CD4-positive, alpha-beta T cell treated with Interleukin-21 for 1 hour (primary cell): ENCODE results near the gene CNTNAP1.
A peak's percentile ranks its signal among the peaks of the same experiment; 100 is the strongest.

Experiments
- DNase-seq: peaks from one replicate; pipeline ENCODE4 v3.0.0-alpha.2; 2020

The CNTNAP1 gene

DNA sequence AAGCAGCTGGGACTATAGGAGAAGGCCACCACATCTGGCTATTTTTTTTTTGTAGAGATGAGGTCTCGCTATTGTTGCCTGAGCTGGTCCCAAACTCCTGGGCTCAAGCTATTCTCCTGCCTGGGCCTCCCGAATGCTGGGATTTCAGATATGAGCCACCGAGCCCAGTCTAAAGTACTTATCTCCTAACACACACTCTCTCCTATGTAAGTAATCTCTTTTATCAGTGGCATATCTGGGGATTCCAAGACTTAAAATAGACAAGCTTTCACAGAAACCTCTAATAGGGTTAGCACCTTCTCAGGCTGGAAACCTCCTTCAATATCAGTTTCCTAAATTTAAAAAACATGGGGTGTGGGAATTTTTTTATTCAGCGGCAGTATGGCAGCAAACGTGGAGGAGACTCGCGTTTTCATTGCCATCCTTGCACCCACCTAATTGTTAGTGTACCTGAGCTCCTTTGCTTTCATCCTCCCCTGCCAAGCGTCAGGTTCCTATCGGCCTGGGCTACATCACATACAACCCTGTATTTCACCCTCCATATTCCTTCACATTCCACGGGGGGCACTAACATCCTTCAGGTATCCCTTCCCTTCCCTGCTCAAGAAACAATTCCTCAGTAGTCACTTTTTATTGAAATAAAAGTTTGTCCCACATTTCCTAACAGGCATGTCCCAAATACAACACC lies 61.4 kb downstream of the CNTNAP1 start:
- DNase-seq = no peak

DNA sequence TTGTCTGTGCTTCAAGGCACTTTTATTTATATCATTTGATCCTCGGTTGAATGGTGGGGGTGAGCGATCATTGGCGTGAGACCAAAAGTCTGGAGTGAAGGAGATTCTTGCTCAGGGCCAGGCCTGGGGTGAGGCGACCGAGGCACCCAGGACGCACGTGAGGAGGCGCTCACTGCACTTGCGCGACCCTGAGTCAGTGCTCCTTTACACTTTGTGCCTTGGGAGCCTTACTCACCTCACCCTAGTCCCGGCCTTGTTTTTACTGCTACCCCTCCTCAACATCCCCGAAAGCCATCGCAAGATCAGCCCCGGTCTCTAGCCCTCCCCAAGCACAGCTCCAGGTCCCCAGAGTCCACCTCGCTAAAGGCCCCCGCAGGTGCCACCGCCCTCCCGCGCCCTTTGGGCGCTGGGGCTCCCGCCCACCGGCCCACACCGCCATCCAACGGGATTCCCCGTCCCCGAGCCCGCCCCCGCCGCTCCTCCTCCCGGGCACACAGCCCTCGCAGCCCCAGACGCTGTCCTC lies 62.0 kb downstream of the CNTNAP1 start:
- DNase-seq = peak; percentile 69

GRCh38 chr17:42744806-42745617 lies 62.7 kb downstream of the CNTNAP1 start, which contains the start of gene EZH1:
TSS of gene EZH1 (minus strand) at chr17:42745040. CDS start at chr17:42728941, 16,099 bp downstream.
- DNase-seq = peak; percentile 93

DNA sequence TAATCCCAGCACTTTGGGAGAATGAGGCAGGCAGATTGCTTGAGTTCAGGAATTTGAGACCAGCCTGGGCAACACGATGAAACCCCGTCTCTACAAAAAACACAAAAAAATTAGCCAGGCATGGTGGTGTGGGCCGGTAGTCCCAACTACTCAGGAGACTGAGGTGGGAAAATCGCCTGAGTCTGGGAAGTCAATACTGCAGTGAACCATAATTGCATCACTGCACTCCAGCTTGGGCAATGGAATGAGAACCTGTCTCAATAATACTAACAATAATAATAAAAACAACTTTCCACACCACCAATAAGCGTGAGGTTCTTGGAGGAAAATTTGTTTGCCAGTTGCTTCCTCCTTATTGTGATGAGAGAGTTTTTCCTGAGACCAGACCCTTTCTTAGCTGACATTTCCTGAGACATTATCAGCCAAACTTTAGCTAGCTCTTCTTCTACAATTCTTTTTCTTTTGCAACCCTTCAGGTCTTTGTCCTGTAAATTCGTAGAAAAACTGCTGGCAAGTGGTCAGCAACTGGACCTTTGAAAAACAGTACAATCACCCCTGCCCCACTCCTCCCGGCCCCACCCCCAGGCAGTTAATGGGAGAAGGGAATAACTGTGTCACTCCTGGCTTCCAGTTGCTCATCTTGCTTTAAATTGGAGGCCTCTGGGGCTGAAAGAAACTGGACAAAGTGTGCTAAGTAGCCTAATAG lies 66.0 kb downstream of the CNTNAP1 start:
- no peak for DNase-seq

GRCh38 chr17:42748908-42749798 lies 66.8 kb downstream of the CNTNAP1 start:
- DNase-seq = no peak
